GM18499 (cell line): ENCODE measurements around the gene ASCL1.

ENCODE experiments used
- ATAC-seq: cut with Tn5 transposase; IDR thresholded peaks from one replicate; pipeline ENCODE4 v1.9.1; 2021; ENCODE audit warnings: moderate number of reproducible peaks; ENCODE audit not compliant: insufficient read depth, unreplicated experiment

Gene ASCL1

DNA sequence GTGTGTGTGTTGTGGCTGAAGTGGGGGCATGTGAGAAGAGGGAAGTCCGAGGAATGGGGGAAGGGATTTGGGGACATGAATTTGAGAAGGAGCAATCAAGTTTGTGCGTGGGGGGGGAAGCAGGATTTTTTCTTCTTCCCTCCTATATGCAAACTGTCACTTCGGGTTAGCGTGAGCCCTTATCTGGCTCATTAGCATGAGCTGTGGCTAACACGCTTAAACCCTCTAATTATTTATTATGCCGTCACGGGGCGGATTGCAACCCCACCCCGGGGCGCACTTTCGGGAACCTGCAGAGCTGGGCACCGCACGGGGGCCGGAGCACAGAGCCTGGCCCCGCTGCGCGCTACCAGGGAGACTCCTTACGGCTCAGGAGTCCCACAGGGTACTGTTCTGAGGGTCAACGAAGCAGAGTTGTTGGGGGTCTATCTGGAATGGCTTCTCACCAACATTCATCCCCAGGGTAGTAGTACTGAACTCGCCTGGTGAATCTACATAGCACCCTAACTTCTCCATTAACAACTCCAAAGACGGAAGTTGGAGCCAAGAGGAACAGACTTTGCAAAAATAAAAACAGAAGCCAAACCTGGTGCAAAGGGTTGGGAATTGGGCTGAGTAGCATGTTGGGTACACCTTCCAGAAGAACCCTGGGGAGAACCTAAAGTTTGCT is 6.4 kb upstream of the ASCL1 start:
- ATAC-seq, result no peak

DNA sequence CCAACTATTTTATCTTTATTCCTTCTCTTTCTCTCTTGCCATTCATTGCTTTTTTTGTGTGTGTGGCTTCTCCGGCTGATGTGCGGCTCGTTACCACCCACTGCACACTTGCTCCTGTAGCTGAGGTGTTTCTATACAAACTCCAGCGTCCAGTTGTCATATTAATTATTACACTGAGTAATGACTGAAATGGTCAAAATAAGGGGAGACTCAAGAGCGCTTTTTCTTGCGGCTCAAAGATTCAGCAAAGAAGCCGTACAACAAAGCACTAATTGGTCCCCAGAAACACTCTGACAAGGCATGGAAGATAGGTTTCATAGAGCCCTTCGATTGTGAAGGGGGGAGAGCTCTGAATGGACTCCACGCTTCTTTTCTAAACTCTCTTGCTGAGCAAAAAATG is 5.6 kb upstream of the ASCL1 start:
- no peak for ATAC-seq

DNA sequence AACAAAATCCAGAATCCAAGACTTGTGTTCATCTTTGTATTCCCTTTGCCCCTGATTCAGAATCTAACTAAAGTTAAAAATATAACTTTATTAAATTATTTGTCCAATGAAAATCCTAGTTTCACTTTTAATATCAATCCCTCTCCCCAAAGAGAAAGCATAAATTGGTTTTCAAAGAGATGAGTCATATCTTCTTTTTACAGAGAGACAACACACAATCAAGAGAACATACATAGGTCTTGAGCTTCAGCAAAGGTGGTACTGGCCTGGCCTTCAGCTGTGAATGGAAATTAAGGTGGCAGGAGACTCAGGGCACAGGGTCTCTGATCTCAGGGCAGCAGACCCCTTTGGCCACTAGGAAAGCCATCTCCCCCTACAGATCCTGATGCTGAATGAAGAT is 4.3 kb upstream of the ASCL1 start:
- no peak for ATAC-seq

DNA sequence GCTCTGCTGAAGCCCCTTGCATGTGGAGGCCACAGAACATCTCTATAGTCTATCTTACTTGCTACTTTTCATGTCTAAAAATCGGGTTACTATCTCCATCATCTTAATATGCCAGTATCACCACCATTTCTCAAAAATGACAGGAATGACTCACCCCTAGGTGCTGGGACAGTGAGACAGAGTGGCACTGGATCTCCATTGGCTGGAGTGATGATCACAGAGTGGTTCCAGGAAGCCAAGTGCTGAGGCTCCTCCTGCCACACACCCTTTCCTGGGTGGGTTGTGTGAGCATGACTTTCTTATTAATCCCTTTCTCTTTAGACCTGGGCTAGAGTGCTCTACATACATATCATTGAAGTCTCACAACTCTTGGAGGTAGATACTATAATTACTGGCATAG is 3.3 kb upstream of the ASCL1 start:
- ATAC-seq, result no peak

DNA sequence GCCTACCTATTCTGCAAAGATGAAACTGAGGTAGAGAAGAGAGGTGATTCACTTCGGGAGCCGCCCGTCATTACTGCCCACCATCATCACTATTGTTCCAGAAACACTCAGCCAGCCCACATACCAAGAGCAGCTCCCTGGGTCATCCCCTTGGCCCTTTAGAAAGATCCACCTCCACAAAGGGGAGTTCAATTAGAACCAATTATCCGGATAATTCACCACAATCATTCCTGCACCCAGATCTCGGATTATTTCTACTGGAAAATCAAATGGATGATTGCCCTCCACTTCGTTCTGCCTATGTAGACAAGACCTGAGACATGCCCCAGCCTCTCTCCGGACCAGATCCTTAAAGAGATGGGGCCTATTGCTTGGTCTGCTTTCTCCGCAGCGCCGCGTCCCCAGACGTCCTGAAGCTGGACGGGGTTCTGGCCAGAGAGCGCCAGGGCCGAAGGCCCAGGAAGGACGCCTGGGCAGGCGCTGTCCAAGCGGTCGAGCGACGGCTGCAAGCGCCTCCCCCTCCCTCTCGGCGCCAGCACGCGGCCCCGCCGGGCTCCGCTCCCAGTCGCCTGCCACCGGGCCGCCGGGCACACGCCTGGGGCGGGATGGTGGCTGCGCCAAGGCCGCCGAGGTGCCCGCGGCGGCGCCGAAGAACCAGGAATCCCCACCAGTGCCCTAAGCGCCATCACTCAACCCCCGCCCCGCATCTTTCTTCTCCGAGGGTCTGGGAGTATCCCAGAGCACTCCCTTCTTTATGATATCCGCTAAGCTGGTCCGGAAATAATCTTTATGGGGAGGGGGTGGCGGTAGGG is 1.3 kb upstream of the ASCL1 start:
- ATAC-seq, result no peak

DNA sequence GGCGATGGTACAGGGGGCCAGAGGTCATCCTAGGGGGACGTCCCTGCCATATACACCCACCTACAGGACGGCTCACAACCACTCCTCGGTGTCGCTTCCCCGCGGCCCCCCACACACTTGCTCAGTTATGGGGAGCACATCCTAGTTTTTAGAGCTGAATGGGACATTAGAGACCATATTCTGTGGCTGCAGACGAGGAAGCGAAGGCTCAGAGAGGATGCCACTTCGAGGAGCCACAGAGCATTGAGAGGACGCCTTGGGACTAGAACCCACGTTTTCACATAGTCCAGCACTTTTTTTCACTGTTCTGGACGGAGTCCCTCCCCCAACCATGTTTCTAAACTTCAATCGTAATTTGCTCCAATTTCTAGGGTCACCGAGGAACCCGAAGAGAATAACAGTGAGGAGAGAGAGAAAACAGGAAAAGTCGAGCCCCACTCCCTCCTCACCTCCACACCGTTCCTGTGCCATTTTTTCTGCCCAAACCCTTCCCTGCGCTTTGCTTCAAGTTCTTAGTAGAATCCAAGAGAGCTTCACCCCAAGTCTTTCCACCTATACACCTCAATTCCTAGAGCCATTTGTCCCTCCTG is 641 bp upstream of the ASCL1 start:
- ATAC-seq, result no peak

DNA sequence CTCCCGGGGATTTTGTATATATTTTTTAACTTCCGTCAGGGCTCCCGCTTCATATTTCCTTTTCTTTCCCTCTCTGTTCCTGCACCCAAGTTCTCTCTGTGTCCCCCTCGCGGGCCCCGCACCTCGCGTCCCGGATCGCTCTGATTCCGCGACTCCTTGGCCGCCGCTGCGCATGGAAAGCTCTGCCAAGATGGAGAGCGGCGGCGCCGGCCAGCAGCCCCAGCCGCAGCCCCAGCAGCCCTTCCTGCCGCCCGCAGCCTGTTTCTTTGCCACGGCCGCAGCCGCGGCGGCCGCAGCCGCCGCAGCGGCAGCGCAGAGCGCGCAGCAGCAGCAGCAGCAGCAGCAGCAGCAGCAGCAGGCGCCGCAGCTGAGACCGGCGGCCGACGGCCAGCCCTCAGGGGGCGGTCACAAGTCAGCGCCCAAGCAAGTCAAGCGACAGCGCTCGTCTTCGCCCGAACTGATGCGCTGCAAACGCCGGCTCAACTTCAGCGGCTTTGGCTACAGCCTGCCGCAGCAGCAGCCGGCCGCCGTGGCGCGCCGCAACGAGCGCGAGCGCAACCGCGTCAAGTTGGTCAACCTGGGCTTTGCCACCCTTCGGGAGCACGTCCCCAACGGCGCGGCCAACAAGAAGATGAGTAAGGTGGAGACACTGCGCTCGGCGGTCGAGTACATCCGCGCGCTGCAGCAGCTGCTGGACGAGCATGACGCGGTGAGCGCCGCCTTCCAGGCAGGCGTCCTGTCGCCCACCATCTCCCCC is 777 bp downstream of the ASCL1 start:
- ATAC-seq, result no peak

DNA sequence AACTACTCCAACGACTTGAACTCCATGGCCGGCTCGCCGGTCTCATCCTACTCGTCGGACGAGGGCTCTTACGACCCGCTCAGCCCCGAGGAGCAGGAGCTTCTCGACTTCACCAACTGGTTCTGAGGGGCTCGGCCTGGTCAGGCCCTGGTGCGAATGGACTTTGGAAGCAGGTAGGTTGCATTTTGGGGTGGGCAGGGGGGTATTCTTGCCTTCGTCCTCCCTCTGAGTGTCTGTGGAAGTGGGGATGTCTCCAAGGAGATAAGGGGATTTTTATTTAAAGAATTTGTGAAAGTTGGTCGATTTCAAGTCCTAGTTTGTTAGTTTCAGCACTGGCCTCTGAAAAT is 1.3 kb downstream of the ASCL1 start:
- no peak for ATAC-seq

DNA sequence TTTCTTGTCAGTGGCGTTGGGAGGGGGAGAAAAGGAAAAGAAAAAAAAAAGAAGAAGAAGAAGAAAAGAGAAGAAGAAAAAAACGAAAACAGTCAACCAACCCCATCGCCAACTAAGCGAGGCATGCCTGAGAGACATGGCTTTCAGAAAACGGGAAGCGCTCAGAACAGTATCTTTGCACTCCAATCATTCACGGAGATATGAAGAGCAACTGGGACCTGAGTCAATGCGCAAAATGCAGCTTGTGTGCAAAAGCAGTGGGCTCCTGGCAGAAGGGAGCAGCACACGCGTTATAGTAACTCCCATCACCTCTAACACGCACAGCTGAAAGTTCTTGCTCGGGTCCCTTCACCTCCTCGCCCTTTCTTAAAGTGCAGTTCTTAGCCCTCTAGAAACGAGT is 1.9 kb downstream of the ASCL1 start:
- no peak for ATAC-seq

DNA sequence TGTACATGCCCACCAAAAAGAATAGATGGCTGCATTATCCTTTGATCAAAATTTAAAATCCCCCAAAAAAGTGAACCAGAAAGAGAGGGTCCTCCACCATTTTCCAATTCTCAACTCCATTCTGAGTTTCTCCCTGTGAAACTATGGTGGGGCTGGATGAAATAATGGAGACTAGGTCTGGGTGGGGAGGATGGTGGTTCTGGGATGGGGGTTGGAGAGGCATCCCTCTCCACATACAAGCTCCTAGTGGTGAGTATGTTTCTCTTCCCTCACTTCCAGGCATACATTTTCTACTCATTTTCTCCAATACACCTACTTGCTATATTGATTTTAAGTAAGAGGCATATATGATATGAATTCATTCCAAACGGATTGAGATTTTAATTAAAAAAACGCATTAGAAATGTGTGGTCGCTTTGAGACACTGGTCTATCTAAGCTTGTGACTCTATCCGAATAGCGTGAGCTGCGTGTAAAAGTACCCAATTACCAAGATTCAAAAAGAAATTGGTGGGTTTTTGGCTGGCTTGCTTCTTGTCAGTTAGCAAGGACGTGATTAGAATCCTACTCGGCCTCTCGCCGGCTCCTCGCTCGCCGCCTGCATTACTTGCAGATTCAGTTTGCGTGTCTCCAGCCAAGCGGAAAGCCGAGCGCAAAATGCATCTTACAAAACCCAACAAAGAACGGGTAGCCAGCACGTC is 3.4 kb downstream of the ASCL1 start:
- no peak for ATAC-seq

DNA sequence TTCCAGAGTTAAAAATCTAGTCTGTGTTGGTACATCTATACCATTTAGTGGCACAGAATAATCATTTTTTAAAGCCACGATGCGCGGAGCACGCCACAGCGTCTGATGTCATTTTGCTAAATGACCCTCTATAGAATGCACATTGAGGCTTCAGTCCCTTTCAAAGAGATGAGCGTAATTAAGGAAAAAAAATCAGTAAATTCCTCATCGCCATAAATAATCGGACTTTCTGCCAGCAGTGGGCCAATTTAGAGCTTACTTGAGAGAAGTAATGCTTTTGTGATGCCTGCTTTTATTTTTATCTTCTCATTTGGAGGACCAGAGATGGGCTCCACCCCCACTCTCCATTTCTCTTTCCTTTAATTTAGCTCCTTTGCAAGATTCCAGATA is 4.0 kb downstream of the ASCL1 start:
- ATAC-seq, result no peak

DNA sequence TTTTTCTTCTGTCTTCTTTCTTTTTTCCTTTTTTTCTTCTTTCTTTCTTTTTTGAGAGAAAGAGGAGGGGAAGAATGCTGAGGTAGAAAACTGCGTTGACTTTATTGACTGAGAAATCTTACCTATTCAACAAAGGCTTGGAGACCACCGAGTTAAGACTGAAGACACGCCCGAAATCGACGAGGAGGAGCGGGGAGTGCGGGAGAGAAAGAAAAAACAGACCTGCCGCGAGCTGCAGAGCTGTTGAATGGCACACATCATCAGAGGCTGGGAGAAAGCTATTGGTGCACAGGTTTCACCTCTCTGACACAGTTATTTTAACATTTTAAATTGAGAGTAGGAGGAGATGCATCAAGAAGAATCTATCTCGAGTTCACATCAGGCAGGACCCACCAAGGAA is 5.1 kb downstream of the ASCL1 start:
- no peak for ATAC-seq

DNA sequence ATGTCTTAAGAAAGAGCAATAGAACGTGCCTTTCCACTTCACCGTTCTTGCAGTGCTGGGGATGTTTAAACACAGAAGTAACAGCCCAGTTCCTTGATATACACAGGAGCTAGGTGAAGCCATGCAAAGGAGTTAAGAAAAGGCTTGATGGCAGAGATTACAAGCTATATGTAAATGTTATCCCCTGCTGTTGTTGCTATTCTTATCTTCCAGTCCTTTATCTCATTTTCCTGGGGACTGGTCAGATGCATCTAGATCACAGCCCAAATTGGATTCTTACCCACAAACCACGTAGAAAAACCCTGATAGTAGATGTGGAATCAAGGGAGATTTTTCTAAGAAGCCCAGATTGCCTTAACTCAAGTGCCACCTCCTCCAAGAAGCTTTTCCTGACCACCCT is 5.5 kb downstream of the ASCL1 start:
- no peak for ATAC-seq

DNA sequence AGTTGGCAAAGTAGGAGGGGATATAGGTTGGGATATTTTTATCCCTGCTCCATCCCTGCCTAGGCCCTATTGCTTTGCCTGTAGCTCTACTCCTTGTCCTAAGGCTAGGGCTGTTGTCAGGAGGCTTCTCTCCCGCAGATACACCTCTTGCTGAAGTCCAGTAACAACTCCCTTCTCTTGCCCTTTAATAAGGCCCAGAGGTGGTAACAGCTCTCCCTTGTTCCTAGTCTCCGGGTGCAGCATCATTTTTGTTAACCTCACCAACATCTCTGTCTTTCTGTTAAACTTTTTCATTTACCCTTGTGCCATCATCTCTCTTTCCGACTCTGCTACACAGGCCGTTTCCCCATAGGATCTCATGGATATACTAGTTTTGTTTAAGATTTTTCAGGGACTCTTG is 6.3 kb downstream of the ASCL1 start:
- ATAC-seq, result no peak

DNA sequence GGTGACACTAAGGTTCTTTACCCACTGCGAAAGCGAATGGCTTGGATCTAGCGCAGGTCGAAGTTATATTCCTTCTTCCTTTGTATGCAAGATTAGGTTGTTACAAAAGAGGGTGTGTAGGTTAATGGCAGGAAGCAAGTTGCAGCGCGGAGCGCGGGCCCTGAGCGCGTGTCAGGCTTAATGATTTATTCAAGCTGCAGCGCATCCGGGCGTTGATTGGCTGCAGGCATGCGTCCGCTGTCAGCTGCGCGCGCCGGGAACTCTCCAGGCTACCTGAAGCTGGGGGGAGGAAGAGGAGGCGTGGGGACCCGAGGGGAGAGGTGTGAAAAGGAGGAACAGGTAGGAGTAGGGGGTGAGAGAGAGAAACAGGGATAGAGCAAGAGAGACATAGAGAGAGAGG is 7.4 kb downstream of the ASCL1 start:
- ATAC-seq, result no peak

DNA sequence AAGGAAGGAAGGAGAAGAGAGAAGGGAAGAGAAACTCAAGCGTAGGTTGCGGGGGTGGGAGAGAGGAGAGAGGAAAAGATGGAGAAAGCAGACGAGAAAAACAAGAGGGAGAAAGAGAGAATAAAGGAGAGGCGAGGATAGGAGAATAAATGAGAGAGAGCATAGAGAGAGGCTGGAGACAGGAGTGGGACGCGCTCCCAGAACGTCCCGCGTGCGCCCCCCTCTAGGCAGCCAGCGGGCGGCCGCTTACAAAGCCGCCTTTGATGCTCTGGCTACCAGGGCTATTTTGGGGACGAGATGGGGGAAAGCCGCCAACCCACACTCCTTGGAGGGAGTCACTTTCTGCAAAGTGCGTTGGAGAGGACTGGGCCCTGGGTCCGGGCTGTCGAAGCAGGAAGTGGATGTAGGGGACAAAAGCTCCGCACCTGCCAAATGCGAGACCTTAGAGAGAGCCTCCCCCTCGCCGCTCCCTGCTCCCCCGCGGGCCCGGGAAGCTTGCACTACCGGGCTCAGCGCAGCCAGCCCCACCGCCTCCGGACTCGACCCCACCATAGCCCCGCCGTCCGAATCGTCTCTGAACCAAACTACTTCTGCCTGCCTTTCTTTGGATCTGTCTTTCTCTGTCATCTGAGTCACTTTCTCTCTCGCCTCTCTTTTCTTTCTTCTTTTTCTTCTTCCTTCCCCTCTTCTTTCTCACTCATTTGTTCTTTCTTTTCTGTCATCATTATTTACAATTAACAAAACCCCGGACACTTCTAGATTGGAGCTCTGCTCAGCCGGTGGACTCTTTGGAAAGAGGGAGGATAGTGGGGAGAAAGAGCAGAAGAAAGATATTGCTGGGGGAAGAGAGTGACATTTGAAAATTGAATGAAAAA is 8.0 kb downstream of the ASCL1 start:
- ATAC-seq, result no peak

DNA sequence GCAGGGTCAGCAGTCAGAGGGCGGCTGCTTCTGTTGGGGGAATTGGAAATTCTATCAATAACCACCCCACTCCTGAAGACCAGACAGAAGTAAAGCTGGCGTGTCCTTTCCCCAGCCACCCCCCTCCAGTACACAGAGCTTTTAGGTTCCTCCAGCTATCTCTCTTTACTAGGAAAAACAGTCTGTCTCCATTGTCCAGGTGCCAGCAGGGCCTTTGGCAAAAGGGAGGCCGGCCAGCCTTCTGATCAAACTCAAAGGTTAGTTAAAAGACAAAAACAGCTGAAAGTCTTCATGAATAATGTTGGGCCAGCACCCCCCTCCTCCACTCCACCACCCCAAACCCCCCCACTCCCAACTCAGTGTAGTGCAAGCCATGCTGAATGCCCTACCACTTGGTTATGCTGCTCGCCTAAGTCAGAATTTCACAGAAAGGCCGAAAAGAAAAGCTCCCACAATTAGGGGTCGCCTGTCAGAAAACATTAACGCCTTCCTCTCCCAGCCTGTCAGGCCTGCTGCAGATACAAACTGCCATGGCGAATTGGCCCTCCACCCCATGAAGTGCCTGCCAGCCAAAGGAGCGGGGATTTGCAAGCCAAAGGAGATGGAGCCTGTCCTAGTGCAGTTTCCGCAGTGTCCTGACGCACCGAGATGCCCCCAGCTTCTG is 8.9 kb downstream of the ASCL1 start:
- no peak for ATAC-seq

DNA sequence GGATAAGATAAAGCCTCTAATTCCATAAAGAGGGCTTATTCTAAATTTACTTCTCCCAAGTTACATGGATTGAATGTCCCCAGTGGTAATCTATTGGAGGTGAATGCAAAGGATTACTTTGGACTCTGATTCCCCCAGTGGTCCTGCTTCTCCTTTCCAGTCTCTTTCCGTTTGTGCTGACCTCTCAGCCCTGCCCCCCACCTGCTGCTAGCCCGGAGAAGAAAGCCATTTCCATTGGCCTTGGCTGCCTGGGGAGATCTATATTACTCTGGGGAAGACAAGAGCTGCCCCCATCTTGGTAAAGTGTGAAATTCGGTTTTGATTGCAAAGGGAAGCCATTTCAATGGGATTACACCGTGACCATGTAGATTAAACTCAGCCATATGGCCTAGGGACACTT is 13.3 kb downstream of the ASCL1 start:
- ATAC-seq, result no peak

DNA sequence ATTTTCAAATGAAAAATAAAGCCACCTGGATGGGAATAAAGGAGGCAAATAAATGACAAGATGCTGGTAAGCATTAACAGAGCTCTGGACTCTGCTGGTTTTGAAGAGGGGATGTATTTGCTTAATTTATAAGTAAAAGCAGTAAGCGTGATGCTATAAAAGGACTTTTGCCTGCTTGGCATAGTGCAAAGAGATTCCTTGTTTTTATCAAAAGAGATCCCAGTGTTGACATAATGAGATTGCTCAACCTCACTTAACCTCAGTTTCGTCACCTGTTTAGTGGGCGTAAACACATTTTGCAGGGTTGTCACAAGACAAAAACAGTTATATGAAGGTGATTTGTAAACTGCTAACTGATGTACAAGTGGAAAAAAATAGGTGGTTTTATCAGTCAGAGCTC is 13.8 kb downstream of the ASCL1 start:
- ATAC-seq, result no peak
